DMS114 treated with DMSO at 0.1 percent for 48 hours (cell line): ENCODE results near the gene CEP97.
"Not testable (repeated sequence)": the region's sequence is repeated elsewhere in the genome, so short reads cannot be mapped to it uniquely, and the experiment has no call there.

Experiments used
- DNase-seq: peaks from one replicate; lab custom pipeline; 2025; ENCODE audit not compliant: unreplicated experiment; lab: John Stamatoyannopoulos, UW

The CEP97 gene, protein sequence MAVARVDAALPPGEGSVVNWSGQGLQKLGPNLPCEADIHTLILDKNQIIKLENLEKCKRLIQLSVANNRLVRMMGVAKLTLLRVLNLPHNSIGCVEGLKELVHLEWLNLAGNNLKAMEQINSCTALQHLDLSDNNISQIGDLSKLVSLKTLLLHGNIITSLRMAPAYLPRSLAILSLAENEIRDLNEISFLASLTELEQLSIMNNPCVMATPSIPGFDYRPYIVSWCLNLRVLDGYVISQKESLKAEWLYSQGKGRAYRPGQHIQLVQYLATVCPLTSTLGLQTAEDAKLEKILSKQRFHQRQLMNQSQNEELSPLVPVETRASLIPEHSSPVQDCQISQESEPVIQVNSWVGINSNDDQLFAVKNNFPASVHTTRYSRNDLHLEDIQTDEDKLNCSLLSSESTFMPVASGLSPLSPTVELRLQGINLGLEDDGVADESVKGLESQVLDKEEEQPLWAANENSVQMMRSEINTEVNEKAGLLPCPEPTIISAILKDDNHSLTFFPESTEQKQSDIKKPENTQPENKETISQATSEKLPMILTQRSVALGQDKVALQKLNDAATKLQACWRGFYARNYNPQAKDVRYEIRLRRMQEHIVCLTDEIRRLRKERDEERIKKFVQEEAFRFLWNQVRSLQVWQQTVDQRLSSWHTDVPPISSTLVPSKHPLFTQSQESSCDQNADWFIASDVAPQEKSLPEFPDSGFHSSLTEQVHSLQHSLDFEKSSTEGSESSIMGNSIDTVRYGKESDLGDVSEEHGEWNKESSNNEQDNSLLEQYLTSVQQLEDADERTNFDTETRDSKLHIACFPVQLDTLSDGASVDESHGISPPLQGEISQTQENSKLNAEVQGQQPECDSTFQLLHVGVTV

DNA sequence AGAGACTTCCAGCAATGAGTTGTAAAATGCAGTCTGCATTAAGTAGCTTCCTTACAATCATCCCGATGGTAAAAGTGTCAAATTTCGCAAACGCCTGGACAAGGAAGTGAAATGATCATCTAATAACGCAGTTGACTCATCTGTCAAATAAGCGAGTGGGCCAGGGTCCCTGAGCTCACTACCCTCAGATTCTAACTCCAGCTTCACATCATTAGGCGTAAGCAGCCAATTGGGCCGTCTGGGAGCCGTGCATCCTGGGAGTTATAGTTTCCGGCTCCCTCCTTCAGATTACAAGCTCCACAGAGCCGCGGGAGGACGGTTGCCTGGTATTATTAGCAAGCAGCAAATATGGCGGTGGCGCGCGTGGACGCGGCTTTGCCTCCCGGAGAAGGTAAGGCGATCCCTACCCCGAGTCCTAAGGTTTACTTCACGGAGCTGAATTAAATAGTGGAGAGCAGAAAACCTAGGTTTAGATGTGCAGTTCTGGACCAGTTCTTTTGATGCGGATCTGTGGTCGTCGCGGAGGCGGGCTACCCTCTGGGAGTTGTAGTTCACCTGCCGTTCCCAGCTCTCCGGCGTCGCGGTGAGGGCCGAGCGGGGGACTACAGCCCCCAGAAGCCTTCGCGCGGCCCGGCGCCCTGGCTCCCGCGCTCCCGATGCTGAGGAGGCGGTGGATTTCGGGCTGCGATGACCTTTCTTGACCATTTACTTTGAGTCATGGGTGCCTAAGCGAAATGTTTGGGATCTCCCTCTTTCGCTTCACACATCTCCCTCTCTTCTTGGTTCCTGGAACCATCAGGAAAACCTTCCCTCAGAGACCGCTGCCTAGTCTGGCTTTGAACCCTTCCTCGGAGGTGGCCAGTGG lies at the start of gene CEP97:
TSS of gene CEP97 (plus strand) at position 286 of the 865 bp plus-strand sequence. CDS start at position 349, 63 bp downstream.
- peak; percentile 95 for DNase-seq

DNA sequence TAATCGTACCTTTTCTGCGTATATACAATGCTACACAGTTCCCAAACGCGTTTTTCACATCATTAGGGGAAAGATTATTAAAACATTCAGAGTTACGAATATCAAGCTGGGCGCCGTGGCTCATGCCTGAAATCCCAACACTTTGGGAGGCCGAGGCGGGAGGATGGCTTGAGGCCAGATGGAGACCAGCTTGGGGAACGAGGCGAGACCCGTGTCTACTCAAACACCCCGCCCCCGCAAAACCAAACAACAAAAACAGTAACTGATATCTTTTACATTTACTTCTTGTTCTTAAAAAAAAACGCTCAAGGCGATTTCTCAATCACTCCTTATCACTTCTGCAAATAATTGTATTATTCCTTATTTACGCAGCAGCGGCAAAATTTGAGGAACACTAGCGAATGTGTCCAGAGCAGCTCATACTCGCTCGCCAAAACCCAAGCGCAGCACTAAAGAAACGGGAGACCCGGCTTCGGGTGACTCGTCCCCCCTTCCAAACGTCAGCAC lies 48.7 kb upstream of the CEP97 start:
- no peak for DNase-seq

DNA sequence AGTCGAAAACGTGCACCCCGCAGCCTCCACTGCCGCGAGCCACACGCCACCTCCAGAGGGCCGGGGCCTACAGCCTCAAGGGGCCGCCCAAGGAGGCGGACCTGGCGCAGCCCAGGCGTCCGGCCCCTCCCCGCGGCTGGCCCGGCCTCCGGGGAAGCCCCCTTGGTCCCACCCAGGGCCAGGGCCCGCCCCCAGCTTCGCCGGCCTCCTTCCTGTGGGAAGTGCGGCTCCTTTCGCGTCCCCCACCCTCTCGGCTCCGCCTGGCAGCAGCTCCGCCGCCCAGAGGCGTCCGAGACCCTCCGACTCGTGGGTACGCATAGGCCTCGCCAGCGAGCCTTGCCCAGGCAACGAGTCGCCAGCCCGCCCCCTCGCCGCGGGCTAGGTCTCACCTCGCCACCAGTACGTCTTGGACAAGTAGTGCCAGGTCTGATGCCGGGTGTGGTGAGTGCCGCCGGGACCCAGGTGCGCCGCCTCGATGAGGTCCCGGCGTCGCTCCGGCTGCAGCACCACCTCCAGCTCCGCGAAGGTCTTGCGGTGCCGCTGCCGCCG lies 48.1 kb upstream of the CEP97 start:
- no peak for DNase-seq

DNA sequence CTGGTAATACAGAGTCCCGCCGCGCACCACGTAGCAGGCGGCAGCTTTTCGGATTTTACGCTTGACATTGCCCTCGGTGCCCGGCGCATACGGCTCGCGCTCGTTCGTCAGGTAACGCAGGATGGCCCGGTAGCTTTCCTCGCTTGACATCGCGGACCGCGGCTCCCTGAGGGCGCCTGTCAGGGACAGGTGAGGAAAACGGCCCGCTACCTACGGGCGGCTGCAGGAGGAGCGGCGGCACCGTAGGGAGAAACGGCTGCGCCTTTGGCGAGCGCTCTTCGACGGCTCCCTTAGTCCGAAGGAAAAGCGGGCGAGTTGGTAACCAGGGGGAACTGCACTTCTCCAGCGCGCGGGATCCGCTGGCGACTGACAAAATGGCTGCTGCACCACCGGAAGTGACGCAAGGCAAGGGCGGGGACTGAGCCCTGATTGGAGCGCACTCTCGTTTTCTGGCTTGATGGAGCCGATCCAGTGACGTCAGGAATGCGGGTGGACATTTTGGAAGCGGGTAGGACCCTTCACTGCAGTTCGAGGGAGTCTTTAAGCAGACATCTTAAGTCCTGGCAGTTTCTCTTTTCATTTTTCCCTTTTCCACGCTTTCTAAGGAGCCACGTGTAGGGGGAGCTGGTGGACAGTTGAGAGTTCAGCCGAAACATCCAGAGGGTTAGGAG lies 47.5 kb upstream of the CEP97 start, which contains the start of gene ZBTB11:
TSS of gene ZBTB11 (minus strand) at position 368 of the 671 bp plus-strand sequence. CDS start at position 150, 218 bp downstream.
- no peak for DNase-seq

DNA sequence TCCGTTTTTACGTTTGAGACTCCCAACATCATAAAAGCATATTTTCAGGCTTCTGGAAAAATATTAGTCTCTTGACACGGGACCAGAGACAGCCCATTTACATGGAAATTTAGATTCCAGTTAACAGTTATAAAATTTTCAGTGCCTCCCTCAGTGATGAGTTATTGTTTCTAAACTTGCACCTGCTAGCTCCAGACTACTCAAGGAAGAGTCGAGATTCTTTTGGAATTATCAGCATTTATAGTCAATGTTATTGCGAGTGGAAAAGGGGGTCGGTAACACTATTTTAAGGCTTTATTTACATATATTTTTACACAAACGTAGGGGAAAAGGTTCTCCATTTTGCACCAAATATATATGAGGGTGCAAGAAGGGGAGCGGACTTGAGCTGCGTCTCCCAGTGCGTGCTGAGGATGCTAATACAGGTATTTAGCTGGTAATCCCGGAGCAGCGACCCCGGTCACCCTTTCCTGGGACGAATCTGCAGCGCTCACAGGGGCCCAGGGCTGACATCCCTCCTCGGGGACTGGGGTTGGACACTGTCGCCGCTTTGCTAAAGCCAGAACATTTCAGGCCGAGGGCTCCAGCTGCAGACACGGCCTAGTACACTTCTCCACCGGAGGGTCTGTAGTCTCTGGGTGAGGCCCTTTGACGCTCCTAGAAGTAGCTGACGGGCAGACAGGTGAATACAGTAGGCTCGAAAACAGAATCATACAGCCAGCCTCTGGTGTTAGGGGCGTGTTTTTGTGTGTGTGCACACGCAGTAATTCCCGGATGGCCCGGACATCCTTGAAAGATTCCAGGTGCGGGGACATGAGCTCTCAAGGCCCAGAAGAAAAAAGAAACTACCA lies 46.8 kb upstream of the CEP97 start:
- no peak for DNase-seq

DNA sequence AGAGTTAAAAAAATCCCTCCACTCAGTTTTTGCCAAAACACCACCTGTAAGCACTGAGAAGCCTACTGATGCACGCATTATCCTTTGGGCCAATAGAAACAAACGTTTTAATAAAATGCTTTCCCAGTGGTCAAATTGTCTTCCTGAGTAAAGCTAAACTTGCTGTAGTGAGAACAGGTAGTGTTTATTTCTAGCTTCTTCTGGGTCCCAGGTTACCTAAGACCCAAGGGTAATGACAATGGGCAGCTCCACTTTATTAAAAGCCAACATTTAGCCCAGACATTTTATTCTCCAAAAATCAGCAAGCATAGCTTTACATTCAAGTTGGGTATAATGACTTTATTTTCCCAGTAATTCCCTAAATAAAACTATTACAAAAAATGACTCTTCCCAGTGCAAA lies 45.6 kb upstream of the CEP97 start:
- not testable (repeated sequence) for DNase-seq

DNA sequence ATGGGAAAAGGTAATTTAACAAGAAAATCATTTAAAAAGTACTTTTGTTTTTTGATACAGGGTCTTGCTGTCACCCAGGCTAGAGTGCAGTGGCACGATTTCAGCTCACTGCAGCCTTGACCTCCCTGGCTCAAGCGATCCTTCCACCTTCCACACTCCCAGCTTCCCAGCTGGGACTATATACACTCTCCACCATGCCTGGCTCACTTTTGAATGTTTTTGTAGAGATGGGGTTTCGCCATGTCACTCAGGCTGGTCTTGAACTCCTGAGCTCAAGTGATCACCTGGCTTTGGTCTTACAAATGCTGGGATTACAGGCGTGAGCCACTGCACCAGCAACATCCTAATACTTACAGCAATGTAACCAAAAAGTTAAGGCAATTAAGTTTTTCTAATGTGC lies 43.9 kb upstream of the CEP97 start:
- DNase-seq = no peak

DNA sequence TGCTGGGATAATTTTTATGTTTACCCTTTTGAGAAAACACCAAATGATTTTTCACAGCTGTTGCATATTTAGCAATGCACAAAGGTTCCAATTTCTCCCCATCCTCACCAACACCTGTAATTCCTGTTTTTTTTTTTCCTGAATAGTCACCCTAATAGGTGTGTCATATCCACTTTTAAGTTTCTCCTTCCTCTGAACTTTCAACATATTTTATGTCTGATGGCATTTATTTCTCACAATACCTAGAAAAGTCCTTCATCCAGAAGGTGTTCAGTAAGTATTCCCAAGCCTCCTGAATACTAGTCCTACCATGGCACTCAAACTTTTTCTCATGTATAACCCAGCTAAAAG lies 39.4 kb upstream of the CEP97 start:
- no peak for DNase-seq

DNA sequence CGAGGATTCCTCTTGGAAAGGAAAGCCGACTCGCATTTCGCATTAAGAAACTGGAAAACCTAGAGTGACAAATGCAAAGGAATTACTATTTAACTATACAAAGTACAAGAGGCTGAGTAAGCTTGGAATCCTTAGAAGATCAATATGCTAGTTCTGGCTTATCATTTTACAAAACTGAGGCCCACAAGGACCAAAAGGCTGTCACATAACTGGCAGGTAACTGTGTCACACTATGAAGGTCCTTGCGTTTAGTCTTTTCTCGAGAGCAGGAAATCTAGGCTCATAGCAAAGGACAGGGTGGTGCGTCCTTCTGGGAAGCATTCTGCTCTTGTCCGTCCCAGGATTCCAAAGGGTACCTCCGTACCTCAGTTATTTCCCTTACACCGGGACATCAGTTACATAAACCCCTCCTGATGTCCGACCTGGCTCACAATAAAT lies 38.5 kb upstream of the CEP97 start:
- DNase-seq = no peak

DNA sequence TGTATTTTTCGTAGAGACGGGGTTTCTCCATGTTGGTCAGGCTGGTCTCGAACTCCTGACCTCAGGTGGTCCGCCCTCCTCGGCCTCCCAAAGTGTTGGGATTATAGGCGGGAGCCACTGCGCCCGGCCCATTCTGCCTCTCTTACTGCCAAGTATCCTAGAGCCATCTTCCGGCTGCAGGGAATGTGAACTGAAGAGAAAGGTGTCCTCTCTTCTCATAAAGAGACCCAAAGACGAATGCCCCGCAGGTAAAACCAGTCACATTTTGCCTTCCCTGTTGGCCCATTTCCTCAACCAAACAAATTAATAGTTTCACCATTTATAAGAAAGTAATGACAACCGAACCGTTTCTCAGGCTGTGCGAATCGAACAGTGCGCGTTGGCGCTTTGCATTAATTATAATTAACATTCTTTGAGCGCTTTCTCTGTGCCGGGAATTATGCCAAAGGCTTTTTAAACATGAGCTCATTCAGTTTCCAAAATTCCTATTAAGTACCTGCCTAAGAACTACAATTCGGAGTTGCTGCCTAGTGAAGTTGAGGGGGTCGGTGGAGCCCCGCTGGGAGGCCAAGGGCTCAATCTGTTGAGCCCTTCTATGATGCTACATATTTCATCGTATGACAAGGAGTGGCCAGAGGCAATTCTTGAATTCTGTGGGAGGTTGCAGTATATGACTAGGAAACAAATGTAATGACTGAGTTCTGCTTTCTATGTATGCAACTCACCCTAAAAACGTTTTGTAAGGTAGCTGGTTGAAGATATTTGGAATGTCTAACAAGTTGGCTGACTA lies 37.1 kb upstream of the CEP97 start:
- DNase-seq = no peak

DNA sequence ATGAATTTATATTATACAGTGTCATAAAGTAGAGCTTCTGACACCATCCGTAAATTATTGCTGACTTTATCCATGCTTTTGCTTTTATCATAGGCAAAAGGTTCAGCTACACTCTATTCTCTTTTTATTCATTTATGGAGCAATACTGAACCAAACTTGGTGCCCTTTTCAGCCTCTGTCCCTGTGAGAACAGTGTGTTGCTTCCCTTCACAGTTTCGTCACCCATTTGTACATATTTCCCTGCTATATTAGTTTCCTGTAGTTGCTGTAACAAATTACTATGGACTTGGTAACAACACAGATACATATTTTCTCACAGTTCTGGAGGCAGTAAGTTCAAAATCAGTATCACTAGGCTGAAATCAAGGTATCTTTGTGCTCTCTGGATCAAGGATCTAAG lies 35.1 kb upstream of the CEP97 start:
- DNase-seq = no peak

DNA sequence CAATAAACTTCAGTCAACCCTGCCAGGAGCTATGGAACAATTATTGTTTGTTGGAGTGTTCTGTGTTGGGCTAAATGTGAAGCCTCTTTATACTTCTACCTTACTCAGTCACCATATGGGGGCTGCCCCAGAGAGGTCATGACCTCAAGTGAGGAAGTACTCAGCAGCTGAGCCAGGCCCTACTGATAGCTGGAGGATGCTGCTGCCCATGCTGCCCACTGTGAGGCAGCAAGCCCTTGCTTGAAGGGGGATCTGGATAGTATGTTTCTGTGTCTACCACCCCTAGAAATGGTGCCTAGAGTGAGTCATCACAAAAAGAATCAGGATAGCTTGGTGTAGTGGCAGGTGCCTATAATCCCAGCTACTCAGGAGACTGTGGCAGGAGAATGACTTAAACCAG lies 33.4 kb upstream of the CEP97 start:
- DNase-seq = no peak

DNA sequence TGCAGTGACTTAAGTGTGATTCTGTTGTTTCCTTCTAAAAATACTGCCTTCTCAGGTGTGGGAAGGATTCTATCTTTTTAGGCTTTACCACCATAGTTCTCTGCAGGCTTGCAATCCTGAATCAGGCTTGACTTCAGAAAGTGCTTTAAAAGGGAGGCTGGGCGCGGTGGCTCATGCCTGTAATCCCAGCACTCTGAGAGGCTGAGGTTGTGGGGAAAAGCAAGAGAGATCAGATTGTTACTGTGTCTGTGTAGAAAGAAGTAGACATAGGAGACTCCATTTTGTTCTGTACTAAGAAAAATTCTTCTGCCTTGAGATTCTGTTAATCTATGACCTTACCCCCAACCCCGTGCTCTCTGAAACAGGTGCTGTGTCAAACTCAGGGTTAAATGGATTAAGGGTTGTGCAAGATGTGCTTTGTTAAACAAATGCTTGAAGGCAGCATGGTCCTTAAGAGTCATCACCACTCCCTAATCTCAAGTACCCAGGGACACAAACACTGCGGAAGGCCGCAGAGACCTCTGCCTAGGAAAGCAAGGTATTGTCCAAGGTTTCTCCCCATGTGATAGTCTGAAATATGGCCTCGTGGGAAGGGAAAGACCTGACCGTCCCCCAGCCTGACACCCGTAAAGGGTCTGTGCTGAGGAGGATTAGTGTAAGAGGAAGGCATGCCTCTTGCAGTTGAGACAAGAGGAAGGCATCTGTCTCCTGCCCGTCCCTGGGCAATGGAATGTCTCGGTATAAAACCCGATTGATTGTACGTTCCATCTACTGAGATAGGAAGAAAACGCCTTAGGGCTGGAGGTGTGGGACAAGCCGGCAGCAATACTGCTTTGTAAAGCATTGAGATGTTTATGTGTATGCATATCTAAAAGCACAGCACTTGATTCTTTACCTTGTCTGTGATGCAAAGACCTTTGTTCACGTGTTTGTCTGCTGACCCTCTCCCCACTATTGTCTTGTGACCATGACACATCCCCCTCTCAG lies 32.4 kb upstream of the CEP97 start:
- not testable (repeated sequence) for DNase-seq

DNA sequence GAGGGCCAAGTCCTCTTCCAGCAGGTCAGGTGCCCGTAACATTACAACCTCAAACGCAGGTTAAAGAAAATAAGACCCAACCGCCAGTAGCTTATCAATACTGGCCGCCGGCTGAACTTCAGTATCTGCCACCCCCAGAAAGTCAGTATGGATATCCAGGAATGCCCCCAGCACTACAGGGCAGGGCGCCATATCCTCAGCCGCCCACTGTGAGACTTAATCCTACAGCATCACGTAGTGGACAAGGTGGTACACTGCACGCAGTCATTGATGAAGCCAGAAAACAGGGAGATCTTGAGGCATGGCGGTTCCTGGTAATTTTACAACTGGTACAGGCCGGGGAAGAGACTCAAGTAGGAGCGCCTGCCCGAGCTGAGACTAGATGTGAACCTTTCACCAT lies 30.9 kb upstream of the CEP97 start:
- DNase-seq = not testable (repeated sequence)

DNA sequence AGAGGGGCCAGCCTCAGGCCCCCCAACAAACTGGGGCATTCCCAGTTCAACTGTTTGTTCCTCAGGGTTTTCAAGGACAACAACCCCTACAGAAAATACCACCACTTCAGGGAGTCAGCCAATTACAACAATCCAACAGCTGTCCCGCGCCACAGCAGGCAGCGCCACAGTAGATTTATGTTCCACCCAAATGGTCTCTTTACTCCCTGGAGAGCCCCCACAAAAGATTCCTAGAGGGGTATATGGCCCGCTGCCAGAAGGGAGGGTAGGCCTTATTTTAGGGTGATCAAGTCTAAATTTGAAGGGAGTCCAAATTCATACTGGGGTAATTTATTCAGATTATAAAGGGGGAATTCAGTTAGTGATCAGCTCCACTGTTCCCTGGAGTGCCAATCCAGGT lies 29.6 kb upstream of the CEP97 start:
- not testable (repeated sequence) for DNase-seq

DNA sequence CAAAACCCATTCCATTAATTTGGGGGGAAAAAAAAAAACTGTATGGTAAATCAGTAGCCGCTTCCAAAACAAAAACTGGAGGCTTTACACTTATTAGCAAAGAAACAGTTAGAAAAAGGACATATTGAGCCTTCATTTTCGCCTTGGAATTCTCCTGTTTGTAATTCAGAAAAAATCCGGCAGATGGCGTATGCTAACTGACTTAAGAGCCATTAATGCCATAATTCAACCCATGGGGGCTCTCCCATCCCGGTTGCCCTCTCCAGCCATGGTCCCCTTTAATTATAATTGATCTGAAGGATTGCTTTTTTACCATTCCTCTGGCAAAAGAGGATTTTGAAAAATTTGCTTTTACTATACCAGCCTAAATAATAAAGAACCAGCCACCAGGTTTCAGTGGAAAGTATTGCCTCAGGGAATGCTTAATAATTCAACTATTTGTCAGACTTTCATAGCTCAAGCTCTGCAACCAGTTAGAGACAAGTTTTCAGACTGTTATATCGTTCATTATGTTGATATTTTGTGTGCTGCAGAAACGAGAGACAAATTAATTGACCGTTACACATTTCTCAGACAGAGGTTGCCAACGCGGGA lies 28.5 kb upstream of the CEP97 start:
- no peak for DNase-seq
